Measurements from ENCODE around the gene CEP170B.

The CEP170B gene

GRCh38 chr14:104927432-104927816 lies 62.4 kb downstream of the CEP170B start:
- no peak overlapping the region for H3K27ac Mint-ChIP-seq
- no peak for DNase-seq
- H3K9me3 Mint-ChIP-seq = peaks cover 4% of the 10 kb centered on the region
- H3K27me3 Mint-ChIP-seq (ENCODE audit: low read depth, poor library complexity) = peaks cover 42% of the 10 kb centered on the region
- TF ChIP-seq, protein P1, sequence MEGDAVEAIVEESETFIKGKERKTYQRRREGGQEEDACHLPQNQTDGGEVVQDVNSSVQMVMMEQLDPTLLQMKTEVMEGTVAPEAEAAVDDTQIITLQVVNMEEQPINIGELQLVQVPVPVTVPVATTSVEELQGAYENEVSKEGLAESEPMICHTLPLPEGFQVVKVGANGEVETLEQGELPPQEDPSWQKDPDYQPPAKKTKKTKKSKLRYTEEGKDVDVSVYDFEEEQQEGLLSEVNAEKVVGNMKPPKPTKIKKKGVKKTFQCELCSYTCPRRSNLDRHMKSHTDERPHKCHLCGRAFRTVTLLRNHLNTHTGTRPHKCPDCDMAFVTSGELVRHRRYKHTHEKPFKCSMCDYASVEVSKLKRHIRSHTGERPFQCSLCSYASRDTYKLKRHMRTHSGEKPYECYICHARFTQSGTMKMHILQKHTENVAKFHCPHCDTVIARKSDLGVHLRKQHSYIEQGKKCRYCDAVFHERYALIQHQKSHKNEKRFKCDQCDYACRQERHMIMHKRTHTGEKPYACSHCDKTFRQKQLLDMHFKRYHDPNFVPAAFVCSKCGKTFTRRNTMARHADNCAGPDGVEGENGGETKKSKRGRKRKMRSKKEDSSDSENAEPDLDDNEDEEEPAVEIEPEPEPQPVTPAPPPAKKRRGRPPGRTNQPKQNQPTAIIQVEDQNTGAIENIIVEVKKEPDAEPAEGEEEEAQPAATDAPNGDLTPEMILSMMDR (IDR thresholded peaks at IDR 0.05) = no peak
- H3K36me3 Mint-ChIP-seq (ENCODE audit: low read depth) = no peaks in the 10 kb centered on the region
- H3K4me3 Mint-ChIP-seq = no peak overlapping the region
- H3K4me1 Mint-ChIP-seq = peaks cover 4% of the 10 kb centered on the region

DNA sequence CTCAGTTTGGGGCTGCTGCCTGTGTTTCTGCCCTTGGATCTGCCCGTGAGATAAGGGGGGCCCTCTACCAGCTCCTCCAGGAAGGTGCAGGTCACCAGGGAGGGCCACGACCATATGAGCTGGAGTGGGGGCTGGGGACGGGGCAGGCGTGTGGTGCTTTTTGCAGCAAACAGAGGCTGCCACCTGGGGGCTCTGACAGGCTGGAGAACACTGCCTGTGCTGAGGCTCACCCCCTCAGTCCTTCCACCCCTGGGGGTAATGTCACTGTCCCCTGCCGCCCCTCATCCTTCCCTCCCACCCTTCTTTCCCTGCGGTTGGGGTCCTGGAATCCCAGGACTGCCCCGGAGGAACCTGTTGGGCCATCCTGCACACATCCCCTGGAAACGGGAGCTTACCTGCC lies 62.8 kb downstream of the CEP170B start:
- TF ChIP-seq, protein P1 (IDR thresholded peaks at IDR 0.05) = no peak
- Mint-ChIP-seq H3K27ac (no peak overlapping the region), H3K36me3 (ENCODE audit: low read depth) (no peaks in the 10 kb centered on the region), H3K9me3 (peaks cover 4% of the 10 kb centered on the region), H3K27me3 (ENCODE audit: low read depth, poor library complexity) (peaks cover 47% of the 10 kb centered on the region), H3K4me1 (peaks cover 4% of the 10 kb centered on the region), H3K4me3 (no peak overlapping the region)
- no peak for DNase-seq

DNA sequence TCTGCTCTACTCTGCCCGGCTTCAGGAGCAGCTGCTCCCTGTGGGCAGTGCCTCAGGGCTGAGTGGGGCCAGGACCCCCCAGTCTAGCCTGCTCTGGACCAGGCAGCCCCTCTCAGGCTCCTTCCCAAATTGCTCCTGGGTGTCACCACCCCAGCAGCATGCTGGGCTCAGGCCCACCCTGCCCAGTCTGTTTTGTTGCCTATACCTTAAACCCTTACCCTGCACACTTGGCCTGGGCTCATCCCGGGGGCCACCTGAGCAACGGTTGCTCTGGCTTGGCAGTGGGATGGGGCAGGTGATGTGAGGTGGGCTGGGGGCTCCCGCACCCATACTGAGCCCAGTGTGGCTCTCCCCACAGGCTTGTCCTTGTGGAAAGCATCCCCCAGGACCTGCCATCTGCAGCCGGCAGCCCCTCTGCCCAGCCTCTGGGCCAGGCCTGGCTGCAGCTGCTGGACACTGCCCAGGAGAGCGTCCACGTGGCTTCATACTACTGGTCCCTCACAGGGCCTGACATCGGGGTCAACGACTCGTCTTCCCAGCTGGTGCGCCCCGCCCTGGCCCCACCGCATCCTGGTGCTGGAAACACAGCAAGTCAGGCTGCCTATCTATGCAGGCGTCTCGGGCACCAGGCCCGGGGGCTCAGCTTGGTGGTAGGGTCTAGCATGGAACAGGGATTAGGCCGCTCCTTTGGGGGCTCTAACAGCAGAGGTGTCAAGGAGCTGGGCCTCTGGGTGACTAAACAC lies 63.5 kb downstream of the CEP170B start:
- no peak for DNase-seq
- H3K27ac Mint-ChIP-seq = no peak overlapping the region
- peaks cover 4% of the 10 kb centered on the region for H3K4me1 Mint-ChIP-seq
- TF ChIP-seq, protein P1 (IDR thresholded peaks at IDR 0.05) = no peak
- H3K27me3 Mint-ChIP-seq (ENCODE audit: low read depth, poor library complexity) = peaks cover 53% of the 10 kb centered on the region
- H3K4me3 Mint-ChIP-seq = no peak overlapping the region
- no peaks in the 10 kb centered on the region for H3K36me3 Mint-ChIP-seq (ENCODE audit: low read depth)
- H3K9me3 Mint-ChIP-seq = peaks cover 4% of the 10 kb centered on the region

DNA sequence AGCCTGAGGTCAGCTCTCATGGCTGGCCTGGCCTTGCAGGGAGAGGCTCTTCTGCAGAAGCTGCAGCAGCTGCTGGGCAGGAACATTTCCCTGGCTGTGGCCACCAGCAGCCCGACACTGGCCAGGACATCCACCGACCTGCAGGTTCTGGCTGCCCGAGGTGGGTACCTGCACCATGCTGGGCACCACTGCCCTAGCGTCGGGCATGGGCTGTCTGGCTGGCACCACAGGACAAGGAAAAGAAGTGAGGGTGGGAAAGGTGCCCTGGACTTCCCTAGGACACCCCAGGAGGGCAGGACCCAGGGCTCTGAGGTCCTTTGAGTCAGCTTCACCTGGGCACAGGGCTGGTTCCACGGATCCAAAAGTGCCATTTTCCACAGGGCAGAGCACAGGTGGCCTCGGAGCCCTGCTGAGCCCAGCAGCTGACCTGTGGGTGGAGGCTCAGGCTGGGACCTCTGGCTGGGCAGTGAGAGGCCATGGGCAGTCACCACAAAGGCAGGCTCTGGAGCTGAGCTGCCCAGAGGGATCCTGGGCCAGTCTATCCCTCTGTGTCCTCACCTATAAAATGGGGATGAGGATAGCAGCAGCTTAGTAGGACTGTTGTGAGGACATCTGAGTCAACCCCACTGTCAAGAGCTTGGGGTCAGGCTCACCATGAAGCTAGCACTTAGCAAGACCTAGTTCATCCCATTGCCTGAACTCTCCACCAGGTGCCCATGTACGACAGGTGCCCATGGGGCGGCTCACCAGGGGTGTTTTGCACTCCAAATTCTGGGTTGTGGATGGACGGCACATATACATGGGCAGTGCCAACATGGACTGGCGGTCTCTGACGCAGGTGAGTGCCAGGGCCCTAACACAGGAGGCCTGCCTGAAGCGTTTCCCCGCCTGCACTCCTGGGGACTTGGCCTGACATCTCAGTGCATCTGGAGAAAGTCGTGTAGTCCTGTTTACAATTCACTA lies 64.5 kb downstream of the CEP170B start:
- TF ChIP-seq, protein P1 (IDR thresholded peaks at IDR 0.05) = no peak
- no peaks in the 10 kb centered on the region for H3K36me3 Mint-ChIP-seq (ENCODE audit: low read depth)
- DNase-seq = no peak
- H3K27ac Mint-ChIP-seq = no peak overlapping the region
- no peaks in the 10 kb centered on the region for H3K9me3 Mint-ChIP-seq
- H3K4me3 Mint-ChIP-seq = no peak overlapping the region
- peaks cover 7% of the 10 kb centered on the region for H3K4me1 Mint-ChIP-seq
- H3K27me3 Mint-ChIP-seq (ENCODE audit: low read depth, poor library complexity) = peaks cover 60% of the 10 kb centered on the region

DNA sequence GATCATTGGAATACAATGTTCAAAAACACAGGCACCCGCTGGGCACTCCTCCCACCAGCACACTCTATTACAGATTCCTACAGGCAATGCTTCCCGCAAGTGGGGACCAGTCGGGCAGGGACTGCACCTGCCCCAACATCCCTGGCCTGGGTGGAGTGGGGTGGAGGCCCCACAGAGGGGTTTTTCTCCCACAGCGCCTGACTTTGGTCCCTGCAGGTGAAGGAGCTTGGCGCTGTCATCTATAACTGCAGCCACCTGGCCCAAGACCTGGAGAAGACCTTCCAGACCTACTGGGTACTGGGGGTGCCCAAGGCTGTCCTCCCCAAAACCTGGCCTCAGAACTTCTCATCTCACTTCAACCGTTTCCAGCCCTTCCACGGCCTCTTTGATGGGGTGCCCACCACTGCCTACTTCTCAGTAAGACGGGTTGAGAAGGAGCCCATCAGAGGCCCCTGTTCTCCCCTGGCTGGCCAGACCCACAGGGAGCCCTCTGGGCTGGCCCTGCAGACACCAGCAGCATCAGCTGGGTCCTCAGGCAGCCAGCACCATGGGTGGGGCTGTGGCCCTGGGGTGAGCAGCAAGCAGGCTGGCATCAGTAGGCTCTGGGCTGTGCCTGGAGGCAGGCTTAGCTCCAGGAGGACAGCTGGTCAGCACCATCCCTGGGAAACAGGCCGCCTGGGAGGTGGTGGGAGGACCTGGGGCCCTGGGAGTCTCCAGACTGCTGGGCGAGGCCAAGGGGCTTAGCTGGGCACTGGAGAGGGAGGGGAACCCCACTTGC lies 65.6 kb downstream of the CEP170B start:
- Mint-ChIP-seq H3K4me1 (peaks cover 9% of the 10 kb centered on the region), H3K36me3 (ENCODE audit: low read depth) (no peaks in the 10 kb centered on the region), H3K27me3 (ENCODE audit: low read depth, poor library complexity) (peaks cover 71% of the 10 kb centered on the region), H3K27ac (no peak overlapping the region), H3K4me3 (no peak overlapping the region), H3K9me3 (no peaks in the 10 kb centered on the region)
- TF ChIP-seq, protein P1 (IDR thresholded peaks at IDR 0.05) = no peak
- no peak for DNase-seq

Data from nephron progenitor cell (in vitro differentiated cells).